Cortex of kidney (tissue), 1 donor: ENCODE data around the gene ATP6V1D.
"Not testable (repeated sequence)": the region's sequence is repeated elsewhere in the genome, so short reads cannot be mapped to it uniquely, and the experiment has no call there.

Experiments used
- DNase-seq: peaks from one replicate; lab custom pipeline; 2025; lab: John Stamatoyannopoulos, UW

ATP6V1D gene

GRCh38 chr14:67359775-67360469 lies at the start of gene ATP6V1D, which contains the start of gene EIF2S1:
ATP6V1D (minus strand) TSS chr14:67359804; CDS start chr14:67359698, 106 bp downstream.
EIF2S1 (plus strand) TSS chr14:67360328; CDS start chr14:67364768, 4,440 bp downstream.
- DNase-seq, result peak; percentile 97

GRCh38 chr14:67408122-67408801 lies 48.7 kb upstream of the ATP6V1D start:
- not testable (repeated sequence) for DNase-seq

- DNase-seq, result no peak
Observed at GRCh38 chr14:67405771-67406170, 46.2 kb upstream of the ATP6V1D start.

- no peak for DNase-seq
Observed at GRCh38 chr14:67400434-67400833, 40.8 kb upstream of the ATP6V1D start.

- DNase-seq, result no peak
Observed at GRCh38 chr14:67397536-67397935, 37.9 kb upstream of the ATP6V1D start.

- no peak for DNase-seq
Observed at GRCh38 chr14:67396381-67396970, 36.9 kb upstream of the ATP6V1D start.

GRCh38 chr14:67395876-67396189 lies 36.2 kb upstream of the ATP6V1D start:
- DNase-seq, result no peak

GRCh38 chr14:67395086-67395875 lies 35.7 kb upstream of the ATP6V1D start:
- no peak for DNase-seq

- no peak for DNase-seq
Observed at GRCh38 chr14:67393689-67394088, 34.1 kb upstream of the ATP6V1D start.

GRCh38 chr14:67392800-67393199 lies 33.2 kb upstream of the ATP6V1D start:
- DNase-seq, result no peak

GRCh38 chr14:67392123-67392522 lies 32.5 kb upstream of the ATP6V1D start:
- no peak for DNase-seq

GRCh38 chr14:67391268-67391667 lies 31.7 kb upstream of the ATP6V1D start:
- DNase-seq, result no peak

GRCh38 chr14:67389811-67390534 lies 30.4 kb upstream of the ATP6V1D start:
- DNase-seq, result no peak

GRCh38 chr14:67389275-67389674 lies 29.7 kb upstream of the ATP6V1D start:
- no peak for DNase-seq

GRCh38 chr14:67387195-67387594 lies 27.6 kb upstream of the ATP6V1D start:
- DNase-seq, result no peak

- DNase-seq, result no peak
Observed at GRCh38 chr14:67385618-67386017, 26.0 kb upstream of the ATP6V1D start.

GRCh38 chr14:67385120-67385519 lies 25.5 kb upstream of the ATP6V1D start:
- no peak for DNase-seq

- DNase-seq, result no peak
Observed at GRCh38 chr14:67377916-67378315, 18.3 kb upstream of the ATP6V1D start.

GRCh38 chr14:67373347-67373746 lies 13.7 kb upstream of the ATP6V1D start:
- no peak for DNase-seq

GRCh38 chr14:67372833-67373232 lies 13.2 kb upstream of the ATP6V1D start:
- DNase-seq, result no peak

- no peak for DNase-seq
Observed at GRCh38 chr14:67371247-67372148, 11.9 kb upstream of the ATP6V1D start.
